H9 (cell line): ENCODE data around the gene VTCN1. TPM values are rescaled to one million over a fixed set of nuclear protein-coding genes. Genes with fewer than 3 reads are reported as not detected.

Experiments used
- DNase-seq: peaks from one replicate; pipeline ENCODE4 v3.0.0-alpha.2; 2017
- H2AFZ ChIP-seq: one replicate; pipeline ENCODE4 v1.6.1; 2013; ENCODE audit warnings: mild to moderate bottlenecking, low read length, control low read depth, moderate library complexity
- H2AK5ac ChIP-seq: 2 replicates; pipeline ENCODE4 v1.6.1; 2013; ENCODE audit warnings: low read length, control low read depth, mixed read lengths; ENCODE audit not compliant: insufficient read length
- H2BK120ac ChIP-seq: one replicate; pipeline ENCODE4 v1.6.1; 2013; ENCODE audit warnings: low read depth, mild to moderate bottlenecking, low read length, control low read depth, inconsistent platforms; ENCODE audit not compliant: poor library complexity, severe bottlenecking
- H2BK12ac ChIP-seq: 2 replicates; pipeline ENCODE4 v1.6.1; 2013; ENCODE audit warnings: low read length, control low read depth, mixed read lengths, low read depth; ENCODE audit not compliant: insufficient read length
- H2BK15ac ChIP-seq: 2 replicates; pipeline ENCODE4 v1.6.1; 2013; ENCODE audit warnings: low read depth, low read length, control low read depth
- H2BK20ac ChIP-seq: one replicate; pipeline ENCODE4 v1.6.1; 2013; ENCODE audit warnings: low read depth, mild to moderate bottlenecking, low read length, control low read depth, inconsistent platforms; ENCODE audit not compliant: poor library complexity, severe bottlenecking
- H2BK5ac ChIP-seq: 2 replicates; pipeline ENCODE4 v1.6.1; 2013; ENCODE audit warnings: low read length, control low read depth, mixed read lengths; ENCODE audit not compliant: insufficient read length
- H3K14ac ChIP-seq: 2 replicates; pipeline ENCODE4 v1.6.1; 2013; ENCODE audit warnings: low read length, control low read depth; ENCODE audit not compliant: insufficient read depth
- H3K18ac ChIP-seq: 2 replicates; pipeline ENCODE4 v1.6.1; 2013; ENCODE audit warnings: low read depth, mild to moderate bottlenecking, mixed read lengths, low read length, control low read depth; ENCODE audit not compliant: insufficient read length
- H3K23ac ChIP-seq: 2 replicates; pipeline ENCODE4 v1.6.1; 2013; ENCODE audit warnings: low read length, control low read depth, mixed read lengths, low read depth; ENCODE audit not compliant: insufficient read length
- H3K23me2 ChIP-seq: 2 replicates; pipeline ENCODE4 v1.6.1; 2013; ENCODE audit warnings: low read depth, mild to moderate bottlenecking, mixed read lengths, low read length, control low read depth; ENCODE audit not compliant: insufficient read length, poor library complexity, severe bottlenecking
- H3K27ac ChIP-seq: 2 replicates; pipeline ENCODE4 v1.5.1; 2013; ENCODE audit warnings: low read length, control low read depth, mixed read lengths, low read depth; ENCODE audit not compliant: insufficient read length
- H3K27me3 ChIP-seq: 2 replicates; pipeline ENCODE4 v1.6.1; 2013; ENCODE audit warnings: low read length, control low read depth, inconsistent platforms; ENCODE audit not compliant: insufficient read depth
- H3K4ac ChIP-seq: 2 replicates; pipeline ENCODE4 v1.6.1; 2013; ENCODE audit warnings: low read depth, mild to moderate bottlenecking, control low read depth, inconsistent platforms, low read length, moderate library complexity
- H3K4me1 ChIP-seq: 2 replicates; pipeline ENCODE4 v1.6.1; 2013; ENCODE audit warnings: low read length, control low read depth, inconsistent platforms; ENCODE audit not compliant: insufficient read depth
- H3K4me2 ChIP-seq: 2 replicates; pipeline ENCODE4 v1.6.1; 2013; ENCODE audit warnings: low read length, control low read depth, mixed read lengths; ENCODE audit not compliant: insufficient read length, insufficient read depth
- H3K56ac ChIP-seq: 2 replicates; pipeline ENCODE4 v1.6.1; 2013; ENCODE audit warnings: low read depth, mild to moderate bottlenecking, mixed read lengths, low read length, control low read depth; ENCODE audit not compliant: insufficient read length
- H3K79me1 ChIP-seq: 2 replicates; pipeline ENCODE4 v1.6.1; 2013; ENCODE audit warnings: low read depth, mild to moderate bottlenecking, moderate library complexity, low read length, control low read depth, inconsistent platforms; ENCODE audit not compliant: insufficient read depth, poor library complexity, severe bottlenecking
- H3K79me2 ChIP-seq: 2 replicates; pipeline ENCODE4 v1.6.1; 2013; ENCODE audit warnings: low read length, control low read depth, inconsistent platforms; ENCODE audit not compliant: insufficient read depth
- H3K9ac ChIP-seq: 2 replicates; pipeline ENCODE4 v1.6.1; 2013; ENCODE audit warnings: low read length, control low read depth, mixed read lengths; ENCODE audit not compliant: insufficient read length; ENCODE audit errors: extremely low read depth
- H3K9me3 ChIP-seq: one replicate; pipeline ENCODE4 v1.6.1; 2013; ENCODE audit warnings: low read depth, low read length, inconsistent platforms; ENCODE audit not compliant: control insufficient read depth
- H3T11ph ChIP-seq: one replicate; pipeline ENCODE4 v1.6.1; 2013; ENCODE audit warnings: mild to moderate bottlenecking, low read length, control low read depth, inconsistent platforms
- H4K20me1 ChIP-seq: one replicate; pipeline ENCODE4 v1.6.1; 2013; ENCODE audit not compliant: control insufficient read depth, insufficient read length, insufficient read depth
- H4K5ac ChIP-seq: 2 replicates; pipeline ENCODE4 v1.6.1; 2013; ENCODE audit warnings: low read depth, mild to moderate bottlenecking, mixed read lengths, low read length, control low read depth; ENCODE audit not compliant: insufficient read length
- H4K8ac ChIP-seq: replicated peaks from 2 replicates; pipeline ENCODE4 v1.6.1; 2013; ENCODE audit warnings: low read length, control low read depth, mixed read lengths, low read depth; ENCODE audit not compliant: insufficient read length
- H4K91ac ChIP-seq: 2 replicates; pipeline ENCODE4 v1.6.1; 2013; ENCODE audit warnings: low read depth, mild to moderate bottlenecking, moderate library complexity, mixed read lengths, low read length, control low read depth; ENCODE audit not compliant: insufficient read length
- H3K27ac Mint-ChIP-seq, 3 experiments: 2 replicates in 2 of 3; 3 replicates in 1 of 3; pipeline ENCODE4 v1.8.0; 2020 to 2021; ENCODE audit warnings: mixed read lengths in 3 of 3, mild to moderate bottlenecking in 1 of 3, moderate library complexity in 1 of 3
- H3K27me3 Mint-ChIP-seq: 2 replicates; pipeline ENCODE4 v1.8.0; 2021; ENCODE audit warnings: low read depth, mild to moderate bottlenecking, moderate library complexity, mixed read lengths
- H3K36me3 Mint-ChIP-seq, 3 experiments: 2 replicates in 2 of 3; 3 replicates in 1 of 3; pipeline ENCODE4 v1.8.0; 2020 to 2021; ENCODE audit warnings: low read depth in 3 of 3, mixed read lengths in 3 of 3; ENCODE audit not compliant: insufficient read depth in 1 of 3
- H3K4me1 Mint-ChIP-seq, 2 experiments: 2 replicates each; pipeline ENCODE4 v1.8.0; 2020; ENCODE audit warnings: mixed read lengths in 2 of 2
- H3K4me3 Mint-ChIP-seq, 2 experiments: 2 replicates in 1 of 2; 3 replicates in 1 of 2; pipeline ENCODE4 v1.8.0; 2020 to 2021; ENCODE audit warnings: mild to moderate bottlenecking in 2 of 2, mixed read lengths in 2 of 2, moderate library complexity in 1 of 2
- H3K9me3 Mint-ChIP-seq, 2 experiments: 2 replicates in 1 of 2; 3 replicates in 1 of 2; pipeline ENCODE4 v1.8.0; 2020; ENCODE audit warnings: mild to moderate bottlenecking in 2 of 2, mixed read lengths in 2 of 2, moderate library complexity in 1 of 2
- WGBS: extraction: QIAGEN DNeasy Blood & Tissue Kit; methylation state at CpG from one replicate; pipeline ENCODE4 v1.1.7; 2013; ENCODE audit warnings: missing lambda C conversion rate, low lambda C conversion rate, mixed read lengths; ENCODE audit not compliant: insufficient read length; ENCODE audit errors: extremely low coverage; 5-methylcytosine and 5-hydroxymethylcytosine counted together
- total RNA-seq: library from RNA; stranded (reverse); gene quantifications from 2 replicates; pipeline ENCODE4 v1.2.1, GENCODE V29; 2021
- TF ChIP-seq, protein P1 (sequence below): fragments of 200-600 bp; sonication (generic); conservative IDR thresholded peaks from 3 replicates; pipeline ENCODE4 v1.8.0; 2021; ENCODE audit warnings: antibody characterized with exemption, mild to moderate bottlenecking

VTCN1 gene
- total RNA-seq, 1 experiment from 2014 or later = 0.33 TPM

DNA sequence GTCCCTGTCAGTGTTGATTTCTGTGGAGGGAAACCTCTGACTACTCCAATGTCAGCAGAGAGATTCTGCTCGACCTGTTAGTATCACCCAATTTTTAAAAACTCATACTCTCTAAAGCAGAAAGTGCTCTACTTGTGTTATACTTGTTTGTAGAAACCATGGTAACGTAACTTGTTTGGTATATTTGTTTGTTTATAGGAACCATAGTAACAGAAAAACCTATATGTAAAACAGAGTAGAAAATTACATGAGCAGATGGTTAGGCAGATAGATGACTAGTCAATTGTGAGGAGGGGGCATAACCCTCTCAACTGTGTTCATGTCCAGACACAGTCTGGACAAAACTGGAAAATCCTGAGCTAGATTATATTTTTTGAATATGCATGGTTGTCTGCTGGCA lies 95.8 kb downstream of the VTCN1 start:
- Histone ChIP-seq H3K23me2 (no peaks in the 10 kb centered on the region), H4K91ac (no peak overlapping the region), H3K27ac (no peak overlapping the region), H2AFZ (no peak overlapping the region), H3K9ac (no peak overlapping the region), H3K4ac (no peak overlapping the region), H2BK120ac (no peak overlapping the region), H2AK5ac (no peak overlapping the region), H2BK12ac (no peak overlapping the region), H3K27me3 (no peaks in the 10 kb centered on the region), H3K79me2 (no peaks in the 10 kb centered on the region), H3K18ac (no peak overlapping the region), H2BK5ac (no peak overlapping the region), H3K14ac (no peak overlapping the region), H3K9me3 (no peaks in the 10 kb centered on the region), H4K5ac (no peak overlapping the region), H3T11ph (no peak overlapping the region), H4K20me1 (no peaks in the 10 kb centered on the region), H3K4me1 (peaks cover 4% of the 10 kb centered on the region; the same call in 1 of the 2 replicates), H3K56ac (no peak overlapping the region), H4K8ac (no peak overlapping the region), H2BK15ac (no peak overlapping the region), H3K4me2 (no peak overlapping the region), H3K79me1 (no peaks in the 10 kb centered on the region), H2BK20ac (no peak overlapping the region), H3K23ac (no peak overlapping the region)
- Mint-ChIP-seq H3K9me3 (no peaks in the 10 kb centered on the region), H3K4me1 (peaks cover 12 to 13% of the 10 kb centered on the region in 2 experiments), H3K36me3 (peaks cover 20 to 62% (median 53%) of the 10 kb centered on the region in 3 experiments; a peak in 6 of 7 replicates), H3K27me3 (no peaks in the 10 kb centered on the region), H3K4me3 (no peak overlapping the region), H3K27ac (no peak overlapping the region)
- TF ChIP-seq, protein P1, sequence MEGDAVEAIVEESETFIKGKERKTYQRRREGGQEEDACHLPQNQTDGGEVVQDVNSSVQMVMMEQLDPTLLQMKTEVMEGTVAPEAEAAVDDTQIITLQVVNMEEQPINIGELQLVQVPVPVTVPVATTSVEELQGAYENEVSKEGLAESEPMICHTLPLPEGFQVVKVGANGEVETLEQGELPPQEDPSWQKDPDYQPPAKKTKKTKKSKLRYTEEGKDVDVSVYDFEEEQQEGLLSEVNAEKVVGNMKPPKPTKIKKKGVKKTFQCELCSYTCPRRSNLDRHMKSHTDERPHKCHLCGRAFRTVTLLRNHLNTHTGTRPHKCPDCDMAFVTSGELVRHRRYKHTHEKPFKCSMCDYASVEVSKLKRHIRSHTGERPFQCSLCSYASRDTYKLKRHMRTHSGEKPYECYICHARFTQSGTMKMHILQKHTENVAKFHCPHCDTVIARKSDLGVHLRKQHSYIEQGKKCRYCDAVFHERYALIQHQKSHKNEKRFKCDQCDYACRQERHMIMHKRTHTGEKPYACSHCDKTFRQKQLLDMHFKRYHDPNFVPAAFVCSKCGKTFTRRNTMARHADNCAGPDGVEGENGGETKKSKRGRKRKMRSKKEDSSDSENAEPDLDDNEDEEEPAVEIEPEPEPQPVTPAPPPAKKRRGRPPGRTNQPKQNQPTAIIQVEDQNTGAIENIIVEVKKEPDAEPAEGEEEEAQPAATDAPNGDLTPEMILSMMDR = no peak
- DNase-seq = no peak
- no CpG with 5 or more reads among the region's 2 CpGs for WGBS
